HL-60 (cell line): ENCODE results near the gene USP24.

ENCODE experiments used
- DNase-seq, 2 experiments: peaks; one replicate each; pipeline ENCODE4 v3.0.0-alpha.2; 2010 to 2020; ENCODE audit warnings: low read depth in 1 of 2, low spot score in 1 of 2
- H3K27ac ChIP-seq: fragments of 250-450 bp; sonication (Bioruptor Pico); replicated peaks from 2 replicates; pipeline ENCODE4 v1.5.1; 2020; ENCODE audit warnings: mild to moderate bottlenecking, moderate library complexity
- H3K27me3 ChIP-seq: fragments of 250-450 bp; sonication (Bioruptor Pico); 2 replicates; pipeline ENCODE4 v1.5.1; 2021; ENCODE audit warnings: mild to moderate bottlenecking, moderate library complexity; ENCODE audit not compliant: insufficient read depth, poor library complexity, severe bottlenecking
- H3K4me3 ChIP-seq: replicated peaks from 2 replicates; pipeline ENCODE4 v1.5.1; 2011; ENCODE audit warnings: mild to moderate bottlenecking, control low read depth, low read length; ENCODE audit not compliant: insufficient read depth
- CTCF ChIP-seq: IDR thresholded peaks from one replicate; pipeline ENCODE4 v1.5.1; 2011; ENCODE audit warnings: low read length, control low read depth, inconsistent platforms; ENCODE audit not compliant: insufficient read depth
- GABPA ChIP-seq: IDR thresholded peaks from 2 replicates; pipeline ENCODE4 v1.6.1; 2012; ENCODE audit warnings: low read depth
- POLR2AphosphoS5 ChIP-seq: IDR thresholded peaks from 2 replicates; pipeline ENCODE4 v1.6.1; 2012; ENCODE audit warnings: low read depth
- REST ChIP-seq: IDR thresholded peaks from 2 replicates; pipeline ENCODE4 v1.6.1; 2012; ENCODE audit warnings: low read depth; ENCODE audit not compliant: insufficient replicate concordance
- SPI1 ChIP-seq: IDR thresholded peaks from 2 replicates; pipeline ENCODE4 v1.6.1; 2012; ENCODE audit warnings: low read depth, mild to moderate bottlenecking, borderline replicate concordance

The USP24 gene

GRCh38 chr1:55051169-55051568 is 164.0 kb downstream of the USP24 start:
- no peaks in the 10 kb centered on the region for H3K27me3 ChIP-seq
- H3K27ac ChIP-seq: no peak overlapping the region
- TF ChIP-seq CTCF: no peak
- TF ChIP-seq REST: no peak
- no peak overlapping the region for H3K4me3 ChIP-seq
- DNase-seq: no peak

DNA sequence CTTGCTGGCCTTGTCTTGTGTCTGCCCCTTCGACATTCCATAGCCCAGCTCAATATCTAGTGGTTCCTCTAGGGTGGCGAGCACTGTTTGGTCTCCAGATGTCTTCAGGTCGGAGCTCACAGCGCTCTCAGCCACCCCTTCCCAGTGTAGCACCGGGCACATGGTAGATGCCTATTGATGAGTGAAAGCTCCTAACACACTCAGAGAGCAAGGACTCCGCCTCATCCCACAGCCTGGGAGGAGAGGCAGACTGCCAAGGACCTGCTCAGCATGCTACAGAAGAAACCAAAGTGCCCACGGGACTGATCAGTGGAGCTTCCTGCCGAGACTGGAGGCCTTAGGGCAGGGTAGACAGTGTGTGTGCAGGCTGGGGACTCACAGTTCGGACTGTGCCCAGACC is 164.9 kb downstream of the USP24 start:
- Histone ChIP-seq H3K27ac (no peak overlapping the region), H3K27me3 (no peaks in the 10 kb centered on the region), H3K4me3 (no peak overlapping the region)
- TF ChIP-seq SPI1 (no peak), REST (no peak), POLR2AphosphoS5 (no peak), GABPA (no peak), CTCF (no peak)
- no peak for DNase-seq

DNA sequence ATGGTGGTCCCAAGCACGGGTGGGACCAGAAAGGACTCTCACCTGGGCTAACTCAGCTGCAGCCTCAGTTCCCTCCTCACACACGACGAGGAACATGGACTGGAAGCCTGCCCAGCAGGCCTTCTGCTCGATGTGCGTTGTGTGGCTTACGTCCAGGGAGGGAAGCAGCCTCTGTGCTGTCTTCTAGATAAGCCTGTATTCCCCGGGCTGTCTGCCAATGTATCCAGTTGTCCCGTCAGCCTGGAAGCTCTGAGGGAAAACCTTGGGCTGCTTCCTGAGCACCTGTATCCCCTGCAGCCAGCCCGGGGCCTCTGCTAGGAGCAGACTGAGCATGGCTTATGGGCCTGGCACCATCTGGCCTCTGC is 165.3 kb downstream of the USP24 start:
- no peak for DNase-seq
- Histone ChIP-seq H3K4me3 (no peak overlapping the region), H3K27ac (no peak overlapping the region), H3K27me3 (no peaks in the 10 kb centered on the region)
- TF ChIP-seq REST (no peak), POLR2AphosphoS5 (no peak), GABPA (no peak), SPI1 (no peak), CTCF (no peak)
